HG03066 (cell line): ENCODE measurements around the gene RUNX3.
"Not testable (repeated sequence)": the region's sequence is repeated elsewhere in the genome, so short reads cannot be mapped to it uniquely, and the experiment has no call there.

Experiments
- ATAC-seq: cut with Tn5 transposase; IDR thresholded peaks from one replicate; pipeline ENCODE4 v1.9.1; 2021; ENCODE audit warnings: low read depth; ENCODE audit not compliant: unreplicated experiment

RUNX3 gene

DNA sequence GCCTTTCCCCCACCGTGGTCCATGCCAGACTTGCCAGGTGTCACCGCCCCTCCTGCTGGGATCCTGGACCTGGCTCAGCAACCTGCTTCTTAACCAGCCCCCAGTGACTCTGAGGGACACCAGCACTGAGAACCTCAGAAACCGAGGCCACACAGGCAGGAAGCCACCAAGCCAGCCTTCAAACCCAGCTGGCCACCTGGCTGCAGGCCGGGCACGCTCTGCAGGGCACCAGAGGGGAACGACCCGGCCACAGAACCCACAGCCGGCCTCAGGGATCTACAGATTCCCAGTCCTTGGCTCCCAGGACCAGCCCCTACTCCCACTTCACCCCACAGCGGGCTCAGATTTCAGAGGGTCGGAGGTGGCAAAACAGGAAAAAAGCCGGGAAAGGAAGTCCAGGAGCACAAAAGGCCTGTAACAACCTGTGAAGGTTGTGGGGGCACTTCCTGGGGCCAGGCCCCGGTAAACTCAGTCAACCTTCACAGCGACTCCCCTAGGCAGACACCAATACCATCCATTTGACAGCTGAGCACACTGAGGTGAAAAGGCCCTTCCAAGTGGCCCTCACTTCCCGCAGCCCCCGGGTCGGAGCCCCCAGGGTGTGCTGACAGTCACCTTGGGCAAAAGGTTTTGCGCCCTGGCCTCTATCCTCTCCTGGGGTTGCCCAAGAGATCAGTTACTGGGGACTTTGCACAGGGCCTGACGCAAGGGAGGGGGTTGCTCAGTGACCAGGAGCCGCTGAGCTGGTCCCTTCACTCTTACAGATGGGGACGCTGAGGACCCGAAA lies 14.1 kb downstream of the RUNX3 start:
- ATAC-seq, result no peak

DNA sequence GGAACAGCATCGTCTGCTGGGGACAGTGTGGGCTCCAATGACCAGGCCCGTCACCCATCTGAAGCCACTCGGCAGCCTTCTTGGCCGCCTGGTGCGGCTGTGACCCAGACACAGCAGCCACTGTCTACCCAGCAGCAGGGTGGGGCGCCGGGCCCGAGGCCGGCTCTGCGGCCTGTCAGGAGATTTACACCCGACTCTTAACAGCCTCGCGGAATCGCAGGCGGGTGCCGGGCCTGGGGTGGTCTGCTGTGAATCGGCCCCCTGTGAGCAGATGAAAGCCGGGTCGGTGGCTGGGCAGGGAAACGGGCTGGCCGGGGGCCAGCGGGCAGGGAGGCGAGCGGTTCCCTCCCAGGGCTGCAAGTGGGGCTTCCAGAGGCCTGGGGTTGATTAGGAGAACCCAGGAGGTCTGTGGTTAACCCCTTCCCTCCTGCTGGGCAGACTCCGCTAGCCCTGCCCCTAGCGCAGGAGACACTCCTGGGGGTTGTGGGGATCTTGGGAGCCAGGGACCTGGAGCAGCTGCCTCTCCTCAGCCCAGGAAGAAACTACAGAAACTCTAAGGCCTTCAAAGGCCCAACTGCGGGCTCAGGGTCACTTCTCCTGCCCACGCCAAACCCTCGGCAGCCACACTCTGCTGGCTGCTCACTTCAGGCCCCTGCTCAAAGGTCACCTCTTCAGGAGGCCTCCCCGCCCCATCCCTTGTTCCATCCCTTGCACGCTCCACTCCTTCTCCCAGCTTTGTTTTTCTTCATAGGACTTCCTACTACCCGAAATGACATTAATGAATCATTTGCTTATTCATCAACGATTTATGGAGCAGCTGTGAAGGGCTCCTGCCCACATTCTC lies 15.6 kb downstream of the RUNX3 start:
- ATAC-seq, result no peak

DNA sequence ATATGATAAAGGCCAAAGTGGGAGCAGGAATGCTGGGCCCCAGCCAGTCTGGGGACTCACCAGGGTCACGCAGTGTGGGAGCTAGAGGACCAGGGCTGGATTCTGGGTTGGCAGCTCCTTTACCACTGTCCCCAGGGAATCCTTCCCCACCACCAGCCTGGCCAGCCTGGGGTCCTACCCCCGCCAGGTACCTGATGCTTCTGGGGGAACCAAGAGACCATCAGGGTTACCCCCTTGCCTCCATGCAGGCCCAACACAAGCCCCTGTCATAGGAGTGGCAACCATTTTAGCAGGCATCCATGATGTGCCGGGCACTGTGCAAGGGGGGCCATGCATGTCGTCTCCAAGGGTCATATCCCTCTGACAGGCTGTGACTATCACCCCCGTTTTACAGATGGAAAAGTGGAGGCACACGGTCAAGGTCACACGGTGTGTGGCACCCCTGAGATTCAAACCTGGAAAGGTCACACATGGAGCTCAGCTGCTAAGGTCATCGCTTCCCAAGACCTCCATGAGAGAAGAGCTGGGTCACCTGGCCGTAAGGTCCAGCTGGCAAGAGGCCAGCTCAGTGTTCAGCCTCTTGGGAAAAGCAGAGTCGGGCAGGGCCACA lies 16.4 kb downstream of the RUNX3 start:
- ATAC-seq, result no peak

DNA sequence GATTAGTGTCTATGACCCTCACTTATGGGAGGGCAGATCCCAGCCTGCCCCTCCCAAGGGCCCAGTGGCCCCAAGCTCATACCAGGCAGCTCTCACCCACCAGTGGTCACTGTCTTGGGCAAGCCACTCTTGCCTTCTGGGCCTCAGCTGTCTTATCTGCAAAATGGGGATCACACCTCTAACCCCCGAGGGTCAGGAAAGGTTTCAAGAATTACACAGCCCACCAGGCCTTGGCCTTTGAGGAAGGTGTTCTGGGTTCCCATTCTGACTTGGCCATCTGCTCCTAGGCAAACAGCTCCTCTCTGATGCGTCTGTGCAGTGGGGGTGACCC lies 16.8 kb downstream of the RUNX3 start:
- no peak for ATAC-seq

DNA sequence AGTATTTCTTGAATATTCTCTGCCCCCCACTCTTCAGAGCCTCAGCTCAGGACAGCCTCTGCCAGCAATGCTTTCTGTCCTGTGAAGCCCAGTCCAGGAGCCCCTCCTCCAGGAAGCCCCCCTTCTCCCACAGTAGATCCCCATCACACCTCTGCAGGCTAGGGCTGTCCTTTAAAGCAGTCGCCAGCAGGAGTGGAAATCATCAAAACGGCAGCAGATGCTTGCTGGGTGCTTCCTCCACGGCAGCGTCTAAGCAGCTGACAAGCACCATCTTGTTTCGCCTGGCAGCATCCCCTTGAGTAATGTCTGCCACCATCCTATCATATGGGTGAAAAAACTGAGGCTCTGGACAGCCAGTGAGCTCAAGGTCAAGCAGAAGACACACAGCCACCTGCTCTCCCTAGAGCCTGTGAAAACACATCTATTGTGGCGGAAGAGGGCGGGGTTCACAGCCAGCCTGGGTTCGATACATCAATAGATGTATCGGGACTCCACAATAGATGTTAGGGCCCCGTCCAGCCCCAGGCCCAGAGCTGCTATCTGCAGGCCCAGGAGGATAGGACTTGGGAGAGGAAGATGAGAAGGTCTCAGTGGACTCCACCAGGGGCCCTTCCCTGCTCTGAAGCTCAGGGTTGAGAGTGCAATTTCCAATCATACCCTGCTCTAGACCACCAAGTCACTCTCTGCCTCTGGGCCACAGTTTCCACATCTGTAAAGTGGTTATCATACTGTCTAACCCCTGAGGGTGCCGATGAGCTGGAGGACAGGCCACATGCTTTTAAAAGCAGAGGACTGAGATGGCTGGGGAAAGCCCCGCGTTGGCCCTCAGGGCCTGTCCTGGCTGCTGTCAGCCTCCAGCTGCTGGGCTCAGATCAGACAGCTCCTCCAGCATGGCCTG lies 17.5 kb downstream of the RUNX3 start:
- ATAC-seq, result no peak

DNA sequence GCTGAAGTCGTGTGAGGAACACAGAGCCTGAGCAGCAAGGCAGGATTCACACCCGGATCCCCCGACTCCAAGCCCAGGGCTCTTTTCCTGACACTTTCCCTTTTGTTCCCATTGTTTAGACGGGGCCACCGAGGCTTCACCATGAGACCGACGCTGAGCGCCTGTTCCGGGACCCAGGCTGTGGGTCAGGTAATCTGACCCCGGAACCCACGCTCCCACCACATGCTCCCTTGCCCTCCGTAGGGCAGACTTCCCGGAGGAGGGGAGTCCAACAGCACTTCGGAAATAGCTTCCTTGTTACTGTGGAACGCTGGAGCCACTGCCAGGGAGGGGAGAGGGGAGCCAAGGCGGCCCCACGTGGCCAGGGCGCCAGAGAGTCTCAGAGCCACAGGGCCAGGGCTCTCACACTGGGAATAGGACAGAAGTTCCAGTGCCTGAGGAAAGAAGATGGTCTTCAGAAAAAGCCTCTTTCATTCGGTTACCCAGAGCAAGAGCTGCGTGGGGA lies 18.4 kb downstream of the RUNX3 start:
- no peak for ATAC-seq

DNA sequence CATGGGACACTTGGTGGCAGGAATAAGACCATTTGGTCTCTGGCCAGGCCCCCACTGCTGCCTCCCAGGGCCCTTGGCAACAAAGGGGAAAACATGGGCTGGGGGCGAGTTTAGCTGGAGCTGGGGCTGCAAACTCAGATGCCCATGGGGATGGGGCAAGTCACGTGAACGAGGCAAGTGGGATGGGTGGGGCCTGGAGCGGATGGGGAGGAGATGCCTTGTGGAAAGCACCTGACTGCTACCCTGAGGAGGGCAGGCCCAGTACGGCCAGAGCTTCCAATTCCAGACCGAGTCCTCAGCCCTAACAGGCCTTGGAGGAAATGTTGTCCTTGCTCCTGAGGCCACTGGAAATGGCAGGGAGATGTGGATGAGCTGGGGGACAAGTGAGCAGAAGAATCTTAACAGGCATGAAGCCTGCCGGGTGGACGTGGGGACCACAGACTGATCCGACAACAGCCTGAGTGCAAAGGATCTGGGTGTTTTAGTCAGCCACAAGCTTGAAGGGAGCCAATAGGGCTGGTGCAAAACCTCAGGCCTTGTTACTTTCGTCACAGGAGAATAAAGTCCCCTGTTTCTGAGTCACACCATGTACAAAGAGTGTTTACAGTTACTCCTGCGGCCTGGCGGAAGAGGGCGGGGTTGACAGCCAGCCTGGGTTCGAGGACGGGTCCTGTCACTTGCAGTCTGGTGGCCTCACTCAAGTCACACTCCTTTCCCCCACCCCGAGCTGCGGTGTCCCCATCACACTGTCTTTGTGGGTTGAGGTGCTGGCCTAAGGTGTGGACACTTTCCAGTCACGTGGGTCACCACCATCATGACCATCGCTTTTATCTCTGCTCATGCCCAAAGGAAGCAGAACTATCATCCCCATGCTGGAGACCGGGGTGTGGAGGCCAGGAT lies 19.1 kb downstream of the RUNX3 start:
- no peak for ATAC-seq

DNA sequence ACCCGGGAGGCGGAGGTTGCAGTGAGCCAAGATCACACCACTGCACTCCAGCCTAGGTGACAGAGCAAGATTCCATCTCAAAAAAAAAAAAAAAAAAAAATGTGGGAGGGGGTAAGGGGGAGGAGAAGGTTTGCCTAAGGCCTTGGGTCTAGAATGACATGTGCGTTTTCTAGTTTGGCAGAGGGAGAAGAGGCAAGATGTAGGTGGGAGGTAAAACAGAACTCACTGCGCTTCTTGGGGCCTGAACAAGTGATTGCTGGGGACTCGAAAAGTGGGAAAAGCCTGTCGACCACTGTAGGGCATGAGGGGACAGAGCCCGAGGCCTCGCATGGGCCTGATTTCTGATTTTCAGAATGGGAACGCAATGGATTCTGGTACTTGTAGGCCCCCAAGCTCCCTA lies 19.9 kb downstream of the RUNX3 start:
- ATAC-seq, result no peak

DNA sequence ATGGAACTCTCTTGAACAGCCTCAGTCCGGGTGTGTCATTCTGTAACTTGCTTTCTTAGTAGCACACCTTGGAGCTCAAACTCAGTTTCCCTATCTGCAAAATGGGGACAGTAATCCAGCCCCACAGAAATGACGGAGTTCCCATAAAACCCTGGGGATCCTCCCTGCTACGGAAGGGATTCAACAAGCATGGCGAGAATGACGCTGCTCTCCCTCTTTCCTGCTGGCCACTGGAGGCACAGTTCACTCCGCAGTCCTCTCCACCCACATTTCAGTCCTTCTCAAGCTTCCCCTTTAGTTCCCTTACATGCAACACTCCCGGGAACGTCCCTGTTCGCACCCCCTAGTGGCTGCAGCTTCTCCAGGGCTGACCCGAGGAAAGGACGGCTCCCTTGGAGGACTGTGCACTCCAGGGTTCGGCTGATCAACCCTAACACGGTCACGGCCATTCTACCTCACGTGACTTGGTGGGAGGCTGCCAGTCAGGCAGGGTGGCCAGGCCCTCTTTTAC lies 20.6 kb downstream of the RUNX3 start:
- ATAC-seq, result no peak

DNA sequence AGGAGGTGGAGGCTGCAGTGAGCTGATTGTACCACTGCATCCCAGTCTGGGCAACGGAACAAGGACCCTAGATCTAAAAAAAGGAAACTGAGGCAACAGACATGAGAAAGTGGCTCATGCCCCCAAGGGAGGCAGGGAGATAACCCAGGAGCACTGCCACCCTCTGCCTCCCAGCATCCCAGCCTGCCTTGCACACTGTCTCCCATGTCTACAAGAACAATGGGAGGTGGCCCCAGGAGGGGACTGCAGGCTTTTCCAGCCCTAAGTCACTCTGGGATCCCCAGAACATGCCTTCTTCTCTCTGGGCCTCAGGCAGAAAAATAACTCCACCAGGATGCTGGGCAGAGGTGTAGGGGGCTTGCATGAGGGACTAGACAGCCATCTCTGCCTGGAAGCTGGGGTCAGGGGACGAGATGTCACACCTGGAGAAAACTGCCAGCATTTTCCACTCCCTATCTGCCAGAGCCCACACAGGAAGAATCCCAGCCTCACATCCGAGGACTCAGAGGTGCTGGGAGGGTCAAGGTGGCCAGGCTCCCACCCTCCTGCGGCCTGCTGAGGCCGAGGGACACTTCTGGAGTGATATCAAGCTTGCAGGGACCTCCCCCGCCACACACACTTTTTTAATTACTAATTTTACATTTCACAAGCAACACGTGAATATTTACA lies 21.4 kb downstream of the RUNX3 start:
- ATAC-seq, result no peak

DNA sequence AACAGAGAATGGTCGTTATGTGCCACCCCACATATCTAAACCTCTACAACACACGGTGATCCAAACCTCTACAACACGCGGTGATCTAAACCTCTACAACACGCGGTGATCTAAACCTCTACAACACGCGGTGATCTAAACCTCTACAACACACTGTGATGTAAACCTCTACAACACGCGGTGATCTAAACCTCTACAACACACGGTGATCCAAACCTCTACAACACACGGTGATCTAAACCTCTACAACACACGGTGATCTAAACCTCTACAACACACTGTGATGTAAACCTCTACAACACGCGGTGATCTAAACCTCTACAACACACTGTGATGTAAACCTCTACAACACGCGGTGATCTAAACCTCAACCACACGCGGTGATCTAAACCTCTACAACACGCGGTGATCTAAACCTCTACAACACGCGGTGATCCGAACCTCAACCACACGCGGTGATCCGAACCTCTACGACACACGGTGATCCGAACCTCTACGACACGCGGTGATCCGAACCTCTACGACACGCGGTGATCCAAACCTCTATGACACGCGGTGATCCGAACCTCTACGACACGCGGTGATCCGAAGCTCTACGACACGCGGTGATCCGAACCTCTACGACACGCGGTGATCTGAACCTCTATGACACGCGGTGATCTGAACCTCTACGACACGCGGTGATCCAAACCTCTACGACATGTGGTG lies 22.3 kb downstream of the RUNX3 start:
- ATAC-seq, result not testable (repeated sequence)

DNA sequence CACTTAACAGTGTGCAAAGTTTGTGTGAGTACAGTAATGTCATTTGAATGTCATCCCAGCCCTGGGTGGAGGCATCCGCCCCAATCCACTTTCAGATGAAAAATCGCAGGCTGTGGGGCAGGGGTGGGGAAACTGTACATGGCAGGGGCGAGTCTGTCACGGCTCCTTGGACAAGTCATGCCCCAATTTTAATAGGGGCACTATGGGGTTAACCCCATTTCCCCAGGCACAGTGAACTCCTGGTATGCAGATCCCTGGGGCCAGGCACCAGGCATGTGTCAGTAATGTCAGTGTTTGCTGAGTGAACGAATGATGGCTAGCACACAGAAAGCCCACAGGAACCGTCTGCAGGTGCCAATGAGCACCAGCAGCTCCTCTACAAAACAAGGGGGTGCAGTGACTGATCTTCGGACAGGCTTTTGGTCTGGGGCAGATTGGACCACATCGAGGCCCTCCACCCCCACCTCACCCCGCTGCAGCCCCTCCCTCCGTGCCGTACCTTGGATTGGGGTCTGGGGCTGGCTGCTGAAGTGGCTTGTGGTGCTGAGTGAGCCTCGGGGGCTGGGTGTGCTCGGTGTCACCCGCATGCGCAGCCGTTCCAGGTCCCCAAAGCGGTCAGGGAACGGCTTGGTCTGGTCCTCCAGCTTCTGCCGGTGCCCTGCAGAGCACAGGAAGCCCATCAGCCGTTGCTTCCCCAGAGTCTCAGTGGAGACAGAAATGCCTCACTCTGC lies 23.2 kb downstream of the RUNX3 start:
- ATAC-seq, result no peak

DNA sequence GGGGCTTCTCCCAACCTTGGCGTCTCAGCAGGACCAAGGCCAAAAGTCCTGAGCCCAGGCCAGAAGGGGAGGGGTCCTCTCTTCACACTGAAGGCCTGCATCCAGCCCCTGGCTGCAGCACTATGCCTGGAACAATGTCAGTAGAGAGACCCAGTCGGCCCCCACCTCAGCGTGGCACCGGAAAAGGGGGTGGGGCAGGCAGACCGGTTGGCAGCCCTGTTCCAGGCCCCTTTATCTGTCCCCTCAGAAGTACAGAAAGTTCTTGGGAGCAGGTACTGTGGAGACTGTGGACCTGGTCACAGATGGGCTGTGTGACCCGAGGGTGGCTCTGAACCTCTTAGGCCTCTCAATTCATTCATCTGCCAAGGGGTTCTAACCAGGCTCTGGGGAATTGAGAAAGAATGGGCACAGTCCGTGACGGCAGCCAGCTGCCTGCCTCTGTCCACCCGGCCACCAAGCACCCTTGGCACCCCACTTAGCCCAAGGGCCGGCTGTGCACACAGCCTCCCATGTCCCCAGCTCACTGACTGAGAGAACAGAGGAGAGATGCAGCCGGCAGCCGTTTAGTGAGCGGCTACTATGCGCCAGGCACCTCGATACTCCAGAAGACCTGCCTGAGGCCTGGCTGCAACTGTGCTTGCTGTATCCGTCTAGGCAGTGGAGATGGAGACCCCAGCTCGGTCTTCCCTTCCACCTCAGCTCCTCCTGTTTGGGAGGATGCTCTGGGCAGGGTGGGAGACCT lies 23.9 kb downstream of the RUNX3 start:
- no peak for ATAC-seq

DNA sequence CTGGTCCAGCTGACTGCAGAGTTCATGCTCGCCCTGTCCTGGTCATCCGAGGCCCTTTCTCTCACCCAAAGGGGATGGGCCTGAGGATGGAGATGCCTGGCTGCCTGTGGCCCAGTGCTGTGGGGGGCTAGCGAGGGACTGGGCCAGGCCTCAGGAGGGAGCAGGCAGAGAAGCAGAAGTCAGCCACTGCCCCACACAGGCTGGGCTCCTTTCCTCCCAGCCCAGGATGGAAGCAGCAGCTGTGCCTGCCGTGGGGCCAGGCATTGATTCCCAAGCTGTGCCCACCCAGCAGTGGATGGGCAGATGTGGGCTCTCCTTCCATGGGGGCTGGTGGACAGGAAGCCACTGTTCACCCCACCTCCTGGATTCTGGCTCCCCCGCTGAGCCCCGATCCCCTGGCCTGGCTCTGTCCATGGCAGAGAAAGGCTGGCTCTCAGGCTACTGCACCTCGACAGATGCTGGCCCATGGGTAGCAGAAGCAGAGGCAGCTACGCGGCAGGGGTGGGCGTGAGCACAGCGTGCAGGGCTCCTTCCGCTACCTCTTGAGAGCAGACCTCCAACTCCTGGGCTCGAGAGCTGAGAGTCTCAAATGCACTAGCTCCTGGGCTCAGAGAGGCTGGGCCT lies 24.6 kb downstream of the RUNX3 start:
- no peak for ATAC-seq

DNA sequence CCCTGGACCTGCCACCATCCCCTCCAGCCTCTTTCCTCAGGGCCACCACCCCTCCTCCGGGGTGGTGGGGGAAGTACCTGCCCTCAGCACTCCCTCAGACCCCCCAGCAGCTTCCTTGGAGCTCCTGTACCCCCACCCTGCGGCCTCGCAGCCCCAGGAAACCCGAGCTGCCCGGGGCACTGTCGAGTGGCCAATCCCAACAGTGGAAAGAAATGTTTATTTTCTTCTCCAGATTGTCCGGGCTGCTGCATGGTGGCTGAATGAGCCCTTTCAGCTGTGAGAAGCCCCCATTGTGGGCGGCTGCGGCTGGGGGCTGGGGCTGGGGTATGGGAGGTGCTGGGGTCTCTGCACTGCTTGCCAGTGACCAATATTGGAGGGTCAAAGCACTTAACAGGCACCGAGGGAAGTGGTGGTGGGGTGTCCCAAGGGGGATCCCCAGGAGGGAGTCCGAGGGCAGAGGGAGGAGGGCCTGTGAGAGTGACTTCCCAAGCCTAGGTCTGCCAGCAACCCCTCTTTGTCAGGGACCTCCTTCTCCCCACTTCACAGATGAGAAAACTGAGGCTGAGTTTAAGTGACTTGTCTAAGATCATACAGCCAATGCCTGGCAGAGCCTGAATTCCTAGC lies 25.2 kb downstream of the RUNX3 start:
- ATAC-seq, result no peak
